GM20431 (cell line): ENCODE measurements around the gene CLEC4M.
"Not testable (repeated sequence)": the region's sequence is repeated elsewhere in the genome, so short reads cannot be mapped to it uniquely, and the experiment has no call there.

Experiments used
- in situ Hi-C: fragments of 300-500 bp; cut with MseI, MboI; formaldehyde crosslinking; loops from one replicate; pipeline ENCODE4 v1.15.0; 2020; ENCODE audit warnings: low sequenced_read_pairs; ENCODE audit not compliant: unreplicated experiment

The CLEC4M gene

GRCh38 chr19:7739801-7740681 is 23.0 kb upstream of the CLEC4M start:
- in situ Hi-C loops: no loop called here

- in situ Hi-C loops: no loop called here
Measured at GRCh38 chr19:7740682-7741054, 22.4 kb upstream of the CLEC4M start.

- in situ Hi-C loops: no loop called here
Measured at GRCh38 chr19:7742575-7742974, 20.5 kb upstream of the CLEC4M start.

GRCh38 chr19:7742991-7743390 is 20.1 kb upstream of the CLEC4M start:
- in situ Hi-C loops: no loop called here

GRCh38 chr19:7743425-7743841 is 19.6 kb upstream of the CLEC4M start:
- in situ Hi-C loops: no loop called here

GRCh38 chr19:7744199-7744786 is 18.8 kb upstream of the CLEC4M start:
- in situ Hi-C loops: no loop called here

GRCh38 chr19:7744871-7745650 is 18.0 kb upstream of the CLEC4M start:
- in situ Hi-C loops: no loop called here

- in situ Hi-C loops: not testable (repeated sequence)
Measured at GRCh38 chr19:7746306-7746705, 16.7 kb upstream of the CLEC4M start.

GRCh38 chr19:7746903-7747884 is 15.8 kb upstream of the CLEC4M start, which contains the start of gene CD209:
Gene CD209, minus strand, starts transcription at chr19:7747534. Its CDS starts 23 bp downstream, at chr19:7747511.
- in situ Hi-C loops: no loop called here

GRCh38 chr19:7748171-7748570 is 14.9 kb upstream of the CLEC4M start:
- in situ Hi-C loops: no loop called here

GRCh38 chr19:7748756-7749155 is 14.3 kb upstream of the CLEC4M start:
- in situ Hi-C loops: no loop called here

- in situ Hi-C loops: no loop called here
Measured at GRCh38 chr19:7751157-7751783, 11.8 kb upstream of the CLEC4M start.

GRCh38 chr19:7756258-7756657 is 6.8 kb upstream of the CLEC4M start:
- in situ Hi-C loops: no loop called here

GRCh38 chr19:7757358-7757757 is 5.7 kb upstream of the CLEC4M start:
- in situ Hi-C loops: no loop called here

GRCh38 chr19:7759156-7759555 is 3.9 kb upstream of the CLEC4M start:
- in situ Hi-C loops: no loop called here

GRCh38 chr19:7763696-7764095 is 653 bp downstream of the CLEC4M start:
- in situ Hi-C loops: no loop called here

- in situ Hi-C loops: not testable (repeated sequence)
Measured at GRCh38 chr19:7764157-7764556, 1.1 kb downstream of the CLEC4M start.

GRCh38 chr19:7765043-7765442 is 2.0 kb downstream of the CLEC4M start:
- in situ Hi-C loops: not testable (repeated sequence)

GRCh38 chr19:7766535-7766934 is 3.5 kb downstream of the CLEC4M start:
- in situ Hi-C loops: no loop called here
